Retinal pigment epithelial cell (primary cell): ENCODE measurements around the gene RBPJL.

Experiments
- DNase-seq: peaks from one replicate; pipeline ENCODE4 v3.0.0-alpha.2; 2010; ENCODE audit warnings: low read depth
- H3K4me3 ChIP-seq: 2 replicates; pipeline ENCODE4 v1.5.1; 2011; ENCODE audit warnings: mild to moderate bottlenecking, low read length, control low read depth, moderate library complexity
- CTCF ChIP-seq: conservative IDR thresholded peaks from 2 replicates; pipeline ENCODE4 v1.5.1; 2011; ENCODE audit warnings: low read depth, low read length, control low read depth, inconsistent platforms

Gene RBPJL

GRCh38 chr20:45266977-45267376 lies 39.7 kb upstream of the RBPJL start:
- TF ChIP-seq CTCF, result no peak
- DNase-seq, result no peak
- no peak overlapping the region for H3K4me3 ChIP-seq

GRCh38 chr20:45268531-45268930 lies 38.1 kb upstream of the RBPJL start:
- TF ChIP-seq CTCF, result no peak
- H3K4me3 ChIP-seq, result no peak overlapping the region
- no peak for DNase-seq

- TF ChIP-seq CTCF, result no peak
- DNase-seq, result no peak
- no peak overlapping the region for H3K4me3 ChIP-seq
Observed at GRCh38 chr20:45269056-45269455, 37.6 kb upstream of the RBPJL start.

- no peak overlapping the region for H3K4me3 ChIP-seq
- no peak for TF ChIP-seq CTCF
- no peak for DNase-seq
Observed at GRCh38 chr20:45269754-45270270, 36.8 kb upstream of the RBPJL start.

GRCh38 chr20:45275338-45275737 lies 31.3 kb upstream of the RBPJL start:
- no peak overlapping the region for H3K4me3 ChIP-seq
- DNase-seq, result no peak
- TF ChIP-seq CTCF, result no peak

GRCh38 chr20:45279992-45280391 lies 26.6 kb upstream of the RBPJL start:
- H3K4me3 ChIP-seq, result no peak overlapping the region
- TF ChIP-seq CTCF, result no peak
- DNase-seq, result no peak

GRCh38 chr20:45282700-45283550 lies 23.7 kb upstream of the RBPJL start:
- no peak for DNase-seq
- TF ChIP-seq CTCF, result no peak
- no peak overlapping the region for H3K4me3 ChIP-seq
